ENCODE data around the gene EMD. TPM values are rescaled to one million over a fixed set of nuclear protein-coding genes. Genes with fewer than 3 reads are reported as not detected.

EMD gene
- total and polyA plus RNA-seq, 12 donors = 47.8 to 170 (median 59.6) TPM

Other genes starting within 250 kb of the EMD start
- not detected for gene OPN1LW, start 235.1 kb upstream of the EMD start, total RNA-seq
- gene OPN1LW, start 235.1 kb upstream of the EMD start, polyA plus RNA-seq = not detected
- not detected for gene OPN1MW, start 196.7 kb upstream of the EMD start, total RNA-seq
- gene OPN1MW, start 196.7 kb upstream of the EMD start, polyA plus RNA-seq = not detected
- gene OPN1MW2, start 159.5 kb upstream of the EMD start, total RNA-seq = not detected
- gene OPN1MW2, start 159.5 kb upstream of the EMD start, polyA plus RNA-seq = not detected
- not detected for gene OPN1MW3, start 121.7 kb upstream of the EMD start, total RNA-seq
- not detected for gene OPN1MW3, start 121.7 kb upstream of the EMD start, polyA plus RNA-seq
- not detected for gene TEX28, start 84.2 kb upstream of the EMD start, total RNA-seq
- not detected for gene TEX28, start 84.2 kb upstream of the EMD start, polyA plus RNA-seq
- 10 to 100 TPM in 5 of 10 donors, 1 to 10 TPM in 5; 3.7 to 14.1 (median 9.2) TPM for gene TKTL1, start 83.5 kb upstream of the EMD start, total RNA-seq
- gene TKTL1, start 83.5 kb upstream of the EMD start, polyA plus RNA-seq = 1 to 10 TPM; 2.6 to 5.7 TPM
- gene FLNA, start 4.7 kb upstream of the EMD start, total RNA-seq = 100 to 1,000 TPM; 139 to 288 (median 181) TPM
- 100 to 1,000 TPM; 368 to 442 TPM for gene FLNA, start 4.7 kb upstream of the EMD start, polyA plus RNA-seq
- gene RPL10, start 19.1 kb downstream of the EMD start, total RNA-seq = 1,000 to 10,000 TPM; 1,543 to 2,503 (median 1,867) TPM
- 1,000 to 10,000 TPM; 2,102 to 7,085 TPM for gene RPL10, start 19.1 kb downstream of the EMD start, polyA plus RNA-seq
- 10 to 100 TPM; 35.2 to 57.1 (median 46.9) TPM for gene DNASE1L1, start 30.0 kb downstream of the EMD start, total RNA-seq
- gene DNASE1L1, start 30.0 kb downstream of the EMD start, polyA plus RNA-seq = 10 to 100 TPM; 27.2 to 55.0 TPM
- 10 to 100 TPM; 28.4 to 42.6 (median 33.7) TPM for gene TAFAZZIN, start 32.2 kb downstream of the EMD start, total RNA-seq
- gene TAFAZZIN, start 32.2 kb downstream of the EMD start, polyA plus RNA-seq = 100 to 1,000 TPM in 1 of 2 donors, 10 to 100 TPM in 1; 38.2 to 112 TPM
- gene ATP6AP1, start 49.4 kb downstream of the EMD start, total RNA-seq = 100 to 1,000 TPM in 3 of 10 donors, 10 to 100 TPM in 7; 69.5 to 113 (median 90.6) TPM
- 100 to 1,000 TPM in 1 of 2 donors, 10 to 100 TPM in 1; 26.0 to 103 TPM for gene ATP6AP1, start 49.4 kb downstream of the EMD start, polyA plus RNA-seq
- 100 to 1,000 TPM in 1 of 10 donors, 10 to 100 TPM in 9; 67.5 to 101 (median 77.5) TPM for gene GDI1, start 57.9 kb downstream of the EMD start, total RNA-seq
- gene GDI1, start 57.9 kb downstream of the EMD start, polyA plus RNA-seq = 100 to 1,000 TPM; 111 to 117 TPM
- 10 to 100 TPM; 25.5 to 59.9 (median 34.7) TPM for gene FAM50A, start 64.8 kb downstream of the EMD start, total RNA-seq
- gene FAM50A, start 64.8 kb downstream of the EMD start, polyA plus RNA-seq = 100 to 1,000 TPM; 134 to 167 TPM
- gene PLXNA3, start 79.0 kb downstream of the EMD start, total RNA-seq = 10 to 100 TPM; 11.6 to 35.3 (median 16.7) TPM
- 10 to 100 TPM in 1 of 2 donors, 1 to 10 TPM in 1; 9.7 to 18.9 TPM for gene PLXNA3, start 79.0 kb downstream of the EMD start, polyA plus RNA-seq
- 10 to 100 TPM; 13.7 to 21.3 (median 17.7) TPM for gene LAGE3, start 100.0 kb downstream of the EMD start, total RNA-seq
- 10 to 100 TPM in 1 of 2 donors, 1 to 10 TPM in 1; 7.5 to 38.2 TPM for gene LAGE3, start 100.0 kb downstream of the EMD start, polyA plus RNA-seq
- gene UBL4A, start 107.3 kb downstream of the EMD start, total RNA-seq = 10 to 100 TPM; 45.8 to 69.4 (median 50.4) TPM
- 10 to 100 TPM; 33.1 to 48.3 TPM for gene UBL4A, start 107.3 kb downstream of the EMD start, polyA plus RNA-seq
- 10 to 100 TPM in 7 of 10 donors, 1 to 10 TPM in 3; 8.7 to 19.8 (median 11.7) TPM for gene SLC10A3, start 111.3 kb downstream of the EMD start, total RNA-seq
- 10 to 100 TPM; 11.9 to 38.1 TPM for gene SLC10A3, start 111.3 kb downstream of the EMD start, polyA plus RNA-seq
- gene FAM3A, start 136.9 kb downstream of the EMD start, total RNA-seq = 10 to 100 TPM; 36.5 to 73.9 (median 48.4) TPM
- gene FAM3A, start 136.9 kb downstream of the EMD start, polyA plus RNA-seq = 10 to 100 TPM; 69.1 to 76.6 TPM
- gene G6PD, start 167.6 kb downstream of the EMD start, total RNA-seq = 10 to 100 TPM in 4 of 10 donors, 1 to 10 TPM in 6; 5.0 to 20.9 (median 8.5) TPM
- gene G6PD, start 167.6 kb downstream of the EMD start, polyA plus RNA-seq = 10 to 100 TPM; 10.3 to 19.2 TPM
- 10 to 100 TPM; 11.6 to 21.7 (median 15.1) TPM for gene IKBKG, start 168.3 kb downstream of the EMD start, total RNA-seq
- gene IKBKG, start 168.3 kb downstream of the EMD start, polyA plus RNA-seq = 10 to 100 TPM; 14.6 to 27.0 TPM
- not detected for gene CTAG1A, start 205.8 kb downstream of the EMD start, total RNA-seq
- gene CTAG1A, start 205.8 kb downstream of the EMD start, polyA plus RNA-seq = not detected
- not detected for gene CTAG1B, start 240.0 kb downstream of the EMD start, total RNA-seq
- not detected for gene CTAG1B, start 240.0 kb downstream of the EMD start, polyA plus RNA-seq